ENCODE data around the gene FASTK.

The FASTK gene

DNA sequence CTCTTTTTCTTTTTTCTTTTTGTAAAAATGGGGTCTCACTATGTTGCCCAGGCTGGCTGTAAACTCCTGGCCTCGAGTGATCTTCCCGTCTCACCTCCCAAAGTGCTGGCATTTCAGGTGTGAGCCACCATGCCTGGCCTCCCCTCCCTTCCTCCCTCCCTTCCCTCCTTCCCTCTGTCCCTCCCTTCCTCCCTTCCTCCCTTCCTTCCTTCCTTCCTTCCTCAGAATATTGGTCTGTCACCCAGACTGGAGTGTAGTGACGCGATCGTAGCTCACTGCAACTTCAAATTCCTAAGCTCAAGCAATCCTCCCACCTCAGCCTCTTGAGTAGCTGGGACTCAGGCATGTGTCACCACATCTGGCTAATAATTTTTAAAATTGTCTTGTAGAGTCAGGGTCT, 14.1 kb upstream of the FASTK start:
- Mint-ChIP-seq H3K36me3 (ENCODE audit: low read depth) (peaks cover 2% of the 10 kb centered on the region), H3K4me1 (peaks cover 3% of the 10 kb centered on the region), H3K27me3 (peaks cover 3% of the 10 kb centered on the region), H3K27ac (no peak overlapping the region), H3K4me3 (no peak overlapping the region), H3K9me3 (no peaks in the 10 kb centered on the region)
- no peak for DNase-seq
- no peak for ATAC-seq

DNA sequence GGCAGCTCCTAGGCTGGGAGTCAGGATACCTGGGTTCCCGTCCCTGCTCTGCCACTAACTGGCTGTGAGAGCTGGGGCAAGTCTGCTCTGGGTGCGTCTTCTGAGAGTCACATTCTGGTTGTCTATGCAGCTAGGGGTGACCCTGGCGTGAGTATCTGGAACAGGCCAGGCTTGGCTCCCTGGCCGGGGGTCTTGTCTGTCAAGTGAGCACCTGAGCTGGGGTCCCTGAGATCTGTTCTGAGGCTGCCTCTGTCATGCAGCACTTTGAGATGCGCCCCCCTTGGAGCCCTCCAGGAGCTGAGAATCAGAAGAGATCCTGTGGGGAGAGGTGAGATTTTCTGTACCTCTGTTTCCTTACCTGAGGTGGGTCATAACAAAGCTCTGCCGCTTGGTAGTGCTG, 13.1 kb upstream of the FASTK start:
- no peak for ATAC-seq
- H3K4me1 Mint-ChIP-seq, result peaks cover 10% of the 10 kb centered on the region

DNA sequence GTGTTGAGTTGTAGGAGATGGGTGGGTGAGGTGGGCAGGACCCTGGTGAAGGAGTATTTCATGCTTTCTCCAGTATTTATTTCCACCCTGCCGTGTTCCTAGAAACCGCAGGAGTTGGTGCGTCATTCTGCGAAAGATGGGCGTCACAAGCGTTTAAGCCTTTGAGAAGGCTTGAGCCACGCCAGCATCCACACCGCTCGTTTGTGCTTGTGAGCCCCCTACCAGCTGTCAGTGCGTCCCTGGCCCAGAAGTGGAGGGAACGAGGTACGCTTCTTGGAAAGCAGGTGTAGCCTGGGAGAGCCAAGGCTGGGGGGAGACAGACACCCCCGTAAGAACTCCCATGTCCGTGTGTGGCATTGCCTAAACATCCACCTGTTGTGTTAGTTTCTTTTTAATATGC, 11.4 kb upstream of the FASTK start:
- ATAC-seq (no peak), DNase-seq (no peak)
- peaks cover 2% of the 10 kb centered on the region for H3K36me3 Mint-ChIP-seq (ENCODE audit: low read depth)
- H3K9me3 Mint-ChIP-seq, result no peaks in the 10 kb centered on the region
- H3K4me1 Mint-ChIP-seq, result peaks cover 18% of the 10 kb centered on the region
- H3K27ac Mint-ChIP-seq, result no peak overlapping the region
- H3K27me3 Mint-ChIP-seq, result peaks cover 10% of the 10 kb centered on the region
- no peak overlapping the region for H3K4me3 Mint-ChIP-seq

More for the DNA sequence above, 13.1 kb upstream of the FASTK start:
- Mint-ChIP-seq H3K27me3 (peaks cover 7% of the 10 kb centered on the region), H3K9me3 (no peaks in the 10 kb centered on the region), H3K27ac (no peak overlapping the region), H3K4me3 (no peak overlapping the region), H3K36me3 (ENCODE audit: low read depth) (peaks cover 2% of the 10 kb centered on the region)
- no peak for DNase-seq

DNA sequence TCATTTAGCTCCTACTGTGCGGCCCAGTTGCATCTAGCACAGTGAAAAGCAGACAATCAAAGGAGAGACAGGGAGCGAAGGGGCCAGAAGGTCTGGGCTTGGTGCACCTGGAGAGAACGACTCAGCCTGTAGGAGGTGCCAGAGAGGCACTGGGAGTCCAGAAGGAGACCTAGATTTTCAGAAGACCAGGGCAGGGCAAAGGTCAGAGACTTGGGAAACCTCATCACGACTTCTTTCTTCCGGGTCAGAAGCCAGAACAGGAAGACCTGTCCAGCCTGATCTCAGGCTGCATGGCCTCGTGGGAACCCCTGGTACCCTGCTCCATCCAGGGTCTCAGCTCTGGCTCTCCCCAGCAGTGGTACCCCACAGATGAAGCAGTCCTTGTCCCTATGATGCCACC, 10.8 kb upstream of the FASTK start:
- DNase-seq (no peak), ATAC-seq (no peak)
- Mint-ChIP-seq H3K36me3 (ENCODE audit: low read depth) (peaks cover 2% of the 10 kb centered on the region), H3K4me3 (no peak overlapping the region), H3K9me3 (no peaks in the 10 kb centered on the region), H3K4me1 (peaks cover 18% of the 10 kb centered on the region), H3K27ac (no peak overlapping the region), H3K27me3 (peaks cover 10% of the 10 kb centered on the region)

DNA sequence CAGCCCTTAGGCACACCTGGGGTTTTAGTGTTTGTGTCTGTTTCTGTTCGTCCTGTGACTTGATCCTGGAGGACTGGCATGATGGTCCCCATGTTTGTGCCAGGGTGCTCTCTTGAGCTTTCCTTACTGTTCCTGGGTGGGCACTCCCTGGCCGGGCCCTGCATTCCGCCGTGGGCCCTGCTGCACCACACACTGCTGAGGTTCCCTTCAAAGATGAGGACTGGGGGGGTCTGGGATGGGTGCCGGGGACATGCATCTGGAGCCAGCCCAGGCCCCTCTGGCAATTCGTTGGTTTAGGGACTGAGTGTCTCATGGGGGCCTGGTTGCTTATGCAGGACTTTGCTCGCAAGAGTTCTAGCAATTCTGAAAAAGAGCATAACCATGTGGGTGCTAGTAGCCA, 10.4 kb upstream of the FASTK start:
- Mint-ChIP-seq H3K4me3 (no peak overlapping the region), H3K9me3 (no peaks in the 10 kb centered on the region), H3K4me1 (peaks cover 18% of the 10 kb centered on the region), H3K36me3 (ENCODE audit: low read depth) (peaks cover 1% of the 10 kb centered on the region), H3K27me3 (peaks cover 10% of the 10 kb centered on the region), H3K27ac (no peak overlapping the region)
- DNase-seq, result no peak
- ATAC-seq, result no peak

DNA sequence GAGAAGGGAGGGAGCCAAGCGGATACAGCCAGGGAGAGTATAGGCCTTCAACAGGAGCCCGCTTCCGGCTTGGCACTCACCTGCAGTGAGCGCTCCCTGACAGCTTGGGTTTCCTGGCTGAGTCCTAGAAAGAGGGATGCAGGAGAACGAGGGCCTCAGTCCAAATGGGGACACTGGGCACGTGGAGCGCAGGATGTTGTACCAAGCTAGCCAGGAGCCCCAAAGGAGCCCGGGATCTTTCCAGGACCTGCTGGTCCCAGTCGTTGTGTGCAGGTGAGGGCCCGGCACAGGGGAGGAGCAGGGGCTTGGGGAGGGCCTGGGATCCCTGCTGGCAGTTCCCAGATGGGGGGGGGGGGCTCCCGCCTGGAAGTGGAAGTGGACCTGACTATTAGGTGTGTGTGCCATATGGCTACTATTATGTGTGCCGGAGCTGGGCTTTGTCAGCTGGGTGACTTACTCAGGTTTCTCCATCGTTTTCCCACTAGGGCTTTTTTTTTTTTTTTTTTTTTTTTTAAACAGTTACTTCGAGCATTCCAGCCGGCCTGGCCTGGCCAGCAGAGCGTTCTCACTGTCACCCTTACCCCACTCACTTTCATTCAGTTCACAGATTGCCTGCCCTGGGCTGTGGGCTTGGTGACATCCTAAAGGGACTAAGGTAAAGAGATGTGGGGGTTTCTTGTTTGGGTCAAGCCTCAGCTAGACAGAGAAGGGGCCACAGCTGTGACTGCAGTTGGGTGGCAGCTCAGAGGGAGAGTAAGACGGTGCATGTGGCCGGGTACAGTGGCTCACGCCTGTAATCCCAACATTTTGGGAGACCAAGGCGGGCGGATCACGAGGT, 9.5 kb upstream of the FASTK start:
- DNase-seq (no peak), ATAC-seq (no peak)
- H3K9me3 Mint-ChIP-seq, result no peaks in the 10 kb centered on the region
- H3K4me1 Mint-ChIP-seq, result peaks cover 27% of the 10 kb centered on the region
- H3K27me3 Mint-ChIP-seq, result peaks cover 16% of the 10 kb centered on the region
- no peak overlapping the region for H3K4me3 Mint-ChIP-seq
- H3K27ac Mint-ChIP-seq, result no peak overlapping the region
- H3K36me3 Mint-ChIP-seq (ENCODE audit: low read depth), result no peaks in the 10 kb centered on the region

DNA sequence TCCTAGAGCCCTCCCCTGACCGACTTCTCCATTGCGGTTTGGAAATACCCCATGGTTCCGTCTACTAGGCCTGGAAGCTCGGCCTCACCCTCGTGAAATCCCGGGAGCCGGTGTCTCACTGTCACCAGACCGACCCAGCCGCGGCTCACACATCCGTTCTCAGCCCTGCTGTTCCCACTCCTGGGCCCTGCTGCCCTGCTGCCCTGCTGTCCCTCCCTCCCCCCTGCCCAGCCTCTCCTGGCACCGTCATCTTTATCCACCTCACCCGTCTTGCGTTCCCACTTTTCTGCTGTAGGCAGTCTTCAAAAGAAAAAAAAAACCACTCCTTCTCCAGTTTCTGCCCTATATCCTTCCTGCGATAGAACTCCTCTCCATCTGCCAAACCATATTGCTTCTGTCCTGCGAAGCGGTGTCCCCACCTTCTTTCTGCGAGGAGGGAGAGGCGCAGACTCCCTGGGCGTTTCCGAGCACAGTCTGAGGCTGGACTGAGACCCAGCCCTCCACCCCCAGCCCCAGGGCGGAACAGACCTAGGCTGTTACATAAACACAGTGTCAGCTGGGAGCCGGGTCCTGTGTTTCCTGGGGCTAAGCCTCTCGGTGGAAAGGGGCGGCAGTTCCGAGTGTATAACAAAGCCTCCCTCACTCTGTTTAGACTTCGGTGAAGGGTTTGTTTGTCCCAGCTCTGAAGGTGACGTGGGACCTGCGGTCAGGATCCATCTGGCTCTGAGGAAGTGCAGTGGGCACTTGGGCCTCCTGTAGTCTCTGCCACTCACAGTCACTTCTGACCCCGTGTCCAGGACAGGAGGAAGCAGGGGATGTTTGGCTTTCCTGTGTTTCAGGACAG, 8.5 kb upstream of the FASTK start:
- peak overlapping the region; percentile 58 for H3K4me3 Mint-ChIP-seq
- no peaks in the 10 kb centered on the region for H3K36me3 Mint-ChIP-seq (ENCODE audit: low read depth)
- no peaks in the 10 kb centered on the region for H3K9me3 Mint-ChIP-seq
- DNase-seq (peak; percentile 27), ATAC-seq (peak; percentile 5)
- no peak overlapping the region for H3K27ac Mint-ChIP-seq
- peaks cover 21% of the 10 kb centered on the region for H3K27me3 Mint-ChIP-seq
- H3K4me1 Mint-ChIP-seq, result peaks cover 31% of the 10 kb centered on the region

DNA sequence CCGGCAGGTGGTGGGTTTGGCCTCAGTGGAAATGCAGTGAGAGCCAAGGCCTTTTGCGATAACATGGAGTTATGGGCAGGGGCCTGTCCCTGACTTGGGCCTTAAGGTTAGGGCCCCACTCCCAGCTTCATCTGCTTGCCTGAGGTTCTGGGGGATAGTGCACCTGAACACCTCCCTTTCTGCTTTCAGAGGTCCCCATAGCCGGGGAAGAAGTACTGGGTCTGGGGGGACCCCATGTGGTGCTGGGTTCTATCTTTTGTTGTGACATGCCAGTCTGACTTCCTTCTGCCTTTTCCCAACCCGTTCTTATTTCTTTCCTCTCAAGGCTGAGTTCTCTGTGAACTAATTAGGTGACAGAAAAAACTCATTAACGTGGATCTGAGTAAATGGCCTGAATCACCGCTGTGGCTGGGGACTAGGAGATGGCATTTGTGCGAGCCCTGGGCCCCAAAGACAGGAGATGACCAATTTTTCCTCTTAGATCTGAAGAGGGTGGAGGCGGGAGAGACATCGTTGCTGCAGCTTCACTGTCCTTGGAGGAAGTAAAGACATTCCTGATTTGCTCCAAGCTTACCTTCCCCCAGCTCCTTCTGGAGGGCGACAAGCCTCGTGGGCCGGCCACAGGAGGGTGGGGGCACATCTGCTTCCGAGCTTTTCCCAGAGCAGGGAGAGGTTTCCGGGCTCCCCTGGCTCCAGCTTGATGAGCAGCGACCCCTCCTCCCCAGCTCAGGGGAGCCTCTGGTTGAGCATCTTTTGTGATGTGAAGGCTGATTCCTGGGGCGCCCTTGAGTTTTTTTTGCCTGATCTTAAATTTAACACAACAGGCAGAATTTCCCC, 7.6 kb upstream of the FASTK start:
- Mint-ChIP-seq H3K36me3 (ENCODE audit: low read depth) (no peaks in the 10 kb centered on the region), H3K27me3 (peaks cover 21% of the 10 kb centered on the region), H3K9me3 (no peaks in the 10 kb centered on the region), H3K27ac (peak overlapping the region; percentile 57), H3K4me3 (peak overlapping the region; percentile 82), H3K4me1 (peaks cover 34% of the 10 kb centered on the region)
- no peak for DNase-seq
- no peak for ATAC-seq

DNA sequence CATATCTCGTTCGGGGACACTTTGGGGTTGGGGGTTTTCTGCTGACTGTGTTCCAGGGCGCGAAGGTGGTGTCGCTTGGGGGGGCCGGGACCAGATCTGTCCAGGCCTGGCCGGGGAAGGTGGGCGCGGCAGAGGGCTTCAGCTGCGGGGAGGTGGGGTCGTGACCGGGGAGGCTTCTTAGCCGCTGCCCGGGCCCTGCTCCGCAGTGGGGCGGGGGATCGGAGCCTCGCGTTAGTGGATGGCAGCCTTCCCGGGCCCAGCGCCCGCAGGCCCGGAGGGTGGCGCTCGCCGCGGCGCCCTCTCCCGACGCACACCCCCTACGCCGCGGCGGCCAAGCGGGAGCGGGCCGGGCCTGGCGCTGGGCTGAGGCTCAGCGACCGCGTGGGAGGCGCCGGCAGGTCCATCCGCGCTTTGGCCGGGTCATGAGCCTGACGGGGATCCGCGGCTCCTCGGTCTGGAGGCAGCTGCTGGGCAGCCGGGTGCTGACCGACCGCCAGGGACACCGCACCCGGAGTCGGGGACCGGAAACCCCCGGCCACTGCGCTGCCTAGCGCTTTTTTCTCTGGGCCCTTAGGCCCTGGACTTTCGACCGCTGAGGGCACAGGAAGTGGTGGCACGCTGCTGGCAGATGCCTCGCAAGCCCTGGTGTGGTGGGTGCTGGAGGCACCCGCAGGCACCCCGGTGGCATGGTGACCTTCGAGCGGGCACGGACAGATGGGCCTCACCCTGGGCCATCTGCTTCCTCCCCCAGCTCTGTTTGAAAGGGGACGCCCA, 6.8 kb upstream of the FASTK start:
- H3K4me3 Mint-ChIP-seq, result peak overlapping the region; percentile 82
- peak; percentile 47 for DNase-seq
- ATAC-seq, result peak; percentile 17
- H3K4me1 Mint-ChIP-seq, result peaks cover 37% of the 10 kb centered on the region
- H3K9me3 Mint-ChIP-seq, result no peaks in the 10 kb centered on the region
- peak overlapping the region; percentile 56 for H3K27ac Mint-ChIP-seq
- H3K36me3 Mint-ChIP-seq (ENCODE audit: low read depth), result no peaks in the 10 kb centered on the region
- H3K27me3 Mint-ChIP-seq, result peaks cover 21% of the 10 kb centered on the region

DNA sequence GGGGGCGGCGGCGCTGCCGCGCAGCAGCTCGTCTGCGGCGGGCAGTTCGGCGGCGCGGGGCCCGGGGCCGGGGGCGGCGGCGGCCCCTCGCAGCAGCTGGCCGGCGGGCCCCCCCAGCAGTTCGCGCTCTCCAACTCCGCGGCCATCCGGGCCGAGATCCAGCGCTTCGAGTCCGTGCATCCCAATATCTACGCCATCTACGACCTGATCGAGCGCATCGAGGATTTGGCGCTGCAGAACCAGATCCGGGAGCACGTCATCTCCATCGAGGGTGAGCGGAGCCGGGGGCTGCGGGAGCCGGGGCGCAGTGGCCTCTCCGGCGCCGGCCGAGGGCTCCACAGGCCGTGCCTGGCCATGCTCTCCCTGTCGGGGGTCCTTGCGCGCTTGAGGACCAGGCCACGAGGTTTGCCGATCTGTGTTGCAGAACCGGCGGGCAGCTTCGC, 6.2 kb upstream of the FASTK start:
- peaks cover 40% of the 10 kb centered on the region for H3K4me1 Mint-ChIP-seq
- peak overlapping the region; percentile 56 for H3K27ac Mint-ChIP-seq
- no peaks in the 10 kb centered on the region for H3K9me3 Mint-ChIP-seq
- ATAC-seq (no peak), DNase-seq (peak; percentile 35)
- no peaks in the 10 kb centered on the region for H3K36me3 Mint-ChIP-seq (ENCODE audit: low read depth)
- peak overlapping the region; percentile 82 for H3K4me3 Mint-ChIP-seq
- peaks cover 21% of the 10 kb centered on the region for H3K27me3 Mint-ChIP-seq

DNA sequence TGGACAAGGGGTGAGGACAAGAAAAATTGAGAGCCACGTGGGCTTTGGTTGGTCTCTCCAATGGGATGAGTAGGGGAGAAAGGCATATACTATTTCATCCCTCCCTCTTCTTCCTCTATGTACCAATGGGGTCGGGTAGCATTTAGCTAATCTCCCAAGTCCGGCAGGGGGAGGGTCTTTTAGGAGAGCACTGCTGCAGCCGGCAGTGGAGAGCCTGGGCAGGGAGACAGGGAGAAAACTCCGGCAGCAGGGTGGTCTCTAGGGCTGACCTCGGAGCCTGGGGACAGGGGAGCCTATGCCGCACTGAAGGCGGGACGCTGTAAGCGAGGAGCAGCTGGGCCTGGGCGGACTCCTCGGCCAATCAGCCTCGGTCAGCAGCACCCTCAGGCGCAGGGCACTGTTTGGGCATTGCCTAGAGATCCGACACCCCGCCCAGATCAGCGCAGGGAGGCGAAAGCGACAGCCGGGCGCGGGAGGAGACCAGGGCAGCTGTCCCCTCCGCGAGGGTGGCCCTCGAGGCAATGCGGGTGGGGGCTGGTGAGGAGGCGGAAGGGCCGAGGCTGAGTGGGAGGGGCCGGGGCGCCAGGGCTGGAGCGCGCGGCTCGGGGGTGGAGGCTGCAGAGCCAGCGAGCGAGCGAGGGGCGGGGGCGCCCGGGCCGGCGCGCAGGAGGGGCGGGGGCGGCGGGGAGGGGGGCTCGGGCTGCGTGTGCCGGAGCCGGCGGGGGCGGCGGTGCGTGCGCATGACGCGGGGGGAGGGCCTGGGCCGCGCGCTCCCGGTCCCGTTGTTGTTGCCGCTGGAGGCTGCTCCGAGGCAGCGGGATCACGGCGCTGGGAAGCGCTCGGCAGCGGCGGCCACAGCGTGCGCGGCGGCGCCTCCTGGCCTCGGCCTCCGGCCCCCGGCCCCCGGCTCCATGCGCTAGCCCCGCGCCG, 5.3 kb upstream of the FASTK start, which contains the start of gene AGAP3:
TSS of gene AGAP3 (plus strand) at position 785 of the 930 bp plus-strand sequence. CDS start 267 bp downstream, outside the sequence.
- ATAC-seq (peak; percentile 6), DNase-seq (peak; percentile 55)
- H3K9me3 Mint-ChIP-seq, result no peaks in the 10 kb centered on the region
- peaks cover 40% of the 10 kb centered on the region for H3K4me1 Mint-ChIP-seq
- H3K27me3 Mint-ChIP-seq, result peaks cover 18% of the 10 kb centered on the region
- peak within 1 kb of the TSS; percentile 62 for H3K27ac Mint-ChIP-seq
- peak within 1 kb of the TSS; percentile 82 for H3K4me3 Mint-ChIP-seq
- H3K36me3 Mint-ChIP-seq (ENCODE audit: low read depth), result no peaks in the 10 kb centered on the region

DNA sequence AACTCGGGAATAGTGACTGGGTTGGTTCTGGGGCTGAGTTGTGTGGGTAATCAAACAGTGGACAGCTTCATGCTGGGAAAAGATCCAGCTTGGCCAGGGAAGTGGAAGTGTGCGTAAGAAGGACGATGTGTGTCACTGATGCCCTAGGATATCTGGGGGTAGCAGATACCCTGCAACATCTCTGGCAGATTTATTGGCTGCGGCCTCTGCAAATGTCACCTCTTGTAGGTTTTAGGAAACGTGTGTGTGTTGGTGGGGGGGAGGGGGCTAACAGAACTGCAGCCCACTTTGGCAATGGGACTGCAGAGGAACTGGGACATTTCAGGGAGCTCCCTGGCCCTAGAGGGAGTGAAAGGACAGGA, 4.7 kb upstream of the FASTK start:
- DNase-seq, result no peak
- H3K27me3 Mint-ChIP-seq, result peaks cover 18% of the 10 kb centered on the region
- no peaks in the 10 kb centered on the region for H3K9me3 Mint-ChIP-seq
- peaks cover 42% of the 10 kb centered on the region for H3K4me1 Mint-ChIP-seq
- ATAC-seq, result no peak
- H3K27ac Mint-ChIP-seq, result peak overlapping the region; percentile 28
- no peaks in the 10 kb centered on the region for H3K36me3 Mint-ChIP-seq (ENCODE audit: low read depth)
- peak overlapping the region; percentile 78 for H3K4me3 Mint-ChIP-seq

DNA sequence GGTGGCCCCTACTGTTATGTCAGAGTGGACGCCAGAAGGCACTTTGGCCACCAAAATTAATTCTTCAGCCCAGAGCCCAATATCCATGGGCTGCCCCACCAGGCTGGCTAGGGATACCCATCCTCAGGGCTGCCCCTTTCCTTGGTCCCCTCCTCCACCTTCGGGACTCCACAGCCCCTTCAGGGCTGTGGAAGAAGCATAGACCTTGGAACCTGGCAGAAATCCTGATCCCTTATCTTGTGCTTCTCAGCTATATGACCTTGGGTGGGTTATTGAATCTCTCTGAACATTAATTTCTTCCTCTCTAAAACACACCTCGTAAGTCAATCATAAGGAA, 3.2 kb upstream of the FASTK start:
- H3K9me3 Mint-ChIP-seq, result no peaks in the 10 kb centered on the region
- H3K36me3 Mint-ChIP-seq (ENCODE audit: low read depth), result peaks cover 5% of the 10 kb centered on the region
- no peak for DNase-seq
- H3K27me3 Mint-ChIP-seq, result peaks cover 14% of the 10 kb centered on the region
- peaks cover 45% of the 10 kb centered on the region for H3K4me1 Mint-ChIP-seq
- H3K27ac Mint-ChIP-seq, result peak overlapping the region; percentile 31
- ATAC-seq, result no peak
- H3K4me3 Mint-ChIP-seq, result peak overlapping the region; percentile 65
